ENCODE measurements around the gene GAPVD1. TPM values are rescaled to one million over a fixed set of nuclear protein-coding genes. Genes with fewer than 3 reads are reported as not detected.

GAPVD1 gene
- total and polyA plus RNA-seq, 2 of the 8 experiments (the other 6 are each of a cell fraction or from before 2014, with no cell fraction given) = 5.5 to 40.5 TPM

- no peak for DNase-seq (ENCODE audit: low read depth in 1 of 2, low spot score in 2 of 2)
- no peak for FAIRE-seq
- H3K18ac ChIP-seq (ENCODE audit: extremely low read depth, low read length) = no peak overlapping the region
- TF ChIP-seq BACH1 (IDR thresholded peaks at IDR 0.05; ENCODE audit: low read length) (no peak), SRF (IDR thresholded peaks at IDR 0.05; ENCODE audit: low read depth, low read length) (no peak), CEBPB (IDR thresholded peaks at IDR 0.05; ENCODE audit: low read depth, low read length) (no peak), TAF1 (IDR thresholded peaks at IDR 0.05; ENCODE audit: low read depth, low read length) (no peak), SIN3A (conservative IDR thresholded peaks at IDR 0.05 in 1 of 2, IDR thresholded peaks at IDR 0.05 in 1 of 2; ENCODE audit: low read depth in 1 of 2, low read length in 2 of 2) (no peak), BRCA1 (IDR thresholded peaks at IDR 0.05; ENCODE audit: low read depth, low read length) (no peak), USF2 (IDR thresholded peaks at IDR 0.05; ENCODE audit: low read length) (no peak), RXRA (IDR thresholded peaks at IDR 0.05; ENCODE audit: insufficient read depth, low read depth, low read length) (no peak), ATF2 (IDR thresholded peaks at IDR 0.05; ENCODE audit: low read length) (no peak), RNF2 (IDR thresholded peaks at IDR 0.05; ENCODE audit: borderline replicate concordance, low read depth, low read length, missing control alignments, poor library complexity, severe bottlenecking) (no peak), SP1 (IDR thresholded peaks at IDR 0.05; ENCODE audit: low read depth, low read length) (no peak), BCL11A (IDR thresholded peaks at IDR 0.05; ENCODE audit: low read depth in 2 of 2, low read length in 2 of 2) (no peak)
Measured at GRCh38 chr9:125323615-125324014, 62.0 kb downstream of the GAPVD1 start.

More at GRCh38 chr9:125323615-125324014, 62.0 kb downstream of the GAPVD1 start:
- Histone ChIP-seq H3K23me2 (ENCODE audit: low read depth, low read length) (no peaks in the 10 kb centered on the region; the same call in 1 of the 2 replicates), H3K4me3 (ENCODE audit: extremely low read depth in 1 of 4, insufficient read depth in 2 of 4, low read depth in 3 of 4, low read length in 4 of 4) (no peak overlapping the region), H3K4me1 (replicated peaks in 1 of 4; ENCODE audit: control insufficient read depth in 3 of 4, insufficient read depth in 4 of 4, low read length in 3 of 4) (no peaks in the 10 kb centered on the region), H3K9ac (replicated peaks in 1 of 4; ENCODE audit: extremely low read depth in 1 of 4, low read depth in 3 of 4, low read length in 3 of 4) (no peak overlapping the region), H3K27ac (ENCODE audit: low read depth, low read length) (no peak overlapping the region), H2BK5ac (ENCODE audit: low read depth, low read length) (no peak overlapping the region), H2BK15ac (ENCODE audit: low read length) (no peak overlapping the region), H3K14ac (ENCODE audit: insufficient read length) (no peak overlapping the region), H2BK12ac (ENCODE audit: low read depth, low read length) (no peak overlapping the region), H3K4ac (replicated peaks; ENCODE audit: insufficient read length, low read depth, low read length) (no peak overlapping the region), H3K79me2 (ENCODE audit: control insufficient read depth in 1 of 2, insufficient read depth in 2 of 2, low read length in 2 of 2) (no peaks in the 10 kb centered on the region), H2AK5ac (ENCODE audit: low read depth, low read length) (no peak overlapping the region), H3K36me3 (ENCODE audit: control insufficient read depth in 2 of 4, insufficient read depth in 4 of 4, low read length in 3 of 4) (peaks cover 0 to 31% (median 7%) of the 10 kb centered on the region in 4 experiments; a peak in 5 of 8 replicates), H4K5ac (ENCODE audit: insufficient read length, low read depth, low read length) (no peak overlapping the region), H4K8ac (ENCODE audit: extremely low read depth, insufficient read depth, low read length) (no peak overlapping the region), H2BK20ac (ENCODE audit: low read length) (no peak overlapping the region), H2BK120ac (replicated peaks; ENCODE audit: low read depth, low read length) (no peak overlapping the region), H3K4me2 (ENCODE audit: insufficient read depth in 1 of 2, low read depth in 2 of 2, low read length in 2 of 2) (no peak overlapping the region), H2AFZ (ENCODE audit: low read length) (no peak overlapping the region), H3K23ac (ENCODE audit: insufficient read length) (no peak overlapping the region), H4K91ac (replicated peaks; ENCODE audit: insufficient read length, low read length) (no peak overlapping the region), H4K20me1 (replicated peaks in 1 of 2; ENCODE audit: control insufficient read depth in 1 of 2, insufficient read depth in 2 of 2, low read length in 2 of 2) (no peaks in the 10 kb centered on the region), H3K79me1 (ENCODE audit: low read depth, low read length) (no peaks in the 10 kb centered on the region), H3K27me3 (replicated peaks in 1 of 4; ENCODE audit: control insufficient read depth in 3 of 4, extremely low read depth in 1 of 4, insufficient read depth in 3 of 4, low read length in 3 of 4) (no peaks in the 10 kb centered on the region), H3K9me3 (ENCODE audit: insufficient read depth in 2 of 2, low read depth in 1 of 2, low read length in 1 of 2) (no peaks in the 10 kb centered on the region), H3K56ac (replicated peaks; ENCODE audit: insufficient read length, low read depth, low read length) (no peak overlapping the region)
- ChIA-PET POLR2A (ENCODE audit: partially characterized antibody) (no interaction called here), CTCF (ENCODE audit: partially characterized antibody) (no interaction called here)
- WGBS, 2 experiments (ENCODE audit: extremely low coverage in 1 of 2, insufficient coverage in 1 of 2, insufficient read length in 1 of 2, insufficient replicate concordance in 2 of 2, low coverage in 1 of 2, low lambda C conversion rate in 2 of 2, missing lambda C conversion rate in 1 of 2) = 100% methylated on average over 1 of the region's 1 CpG; no CpG with 5 or more reads in 1 of the 2 experiments
